NCI-H510A treated with DMSO at 0.1 percent for 48 hours (cell line): ENCODE results near the gene NQO1.
A peak's percentile ranks its signal among the peaks of the same experiment; 100 is the strongest.
"Not testable (repeated sequence)": the region's sequence is repeated elsewhere in the genome, so short reads cannot be mapped to it uniquely, and the experiment has no call there.

ENCODE experiments used
- DNase-seq: peaks from one replicate; lab custom pipeline; 2025; lab: John Stamatoyannopoulos, UW

Gene NQO1

DNA sequence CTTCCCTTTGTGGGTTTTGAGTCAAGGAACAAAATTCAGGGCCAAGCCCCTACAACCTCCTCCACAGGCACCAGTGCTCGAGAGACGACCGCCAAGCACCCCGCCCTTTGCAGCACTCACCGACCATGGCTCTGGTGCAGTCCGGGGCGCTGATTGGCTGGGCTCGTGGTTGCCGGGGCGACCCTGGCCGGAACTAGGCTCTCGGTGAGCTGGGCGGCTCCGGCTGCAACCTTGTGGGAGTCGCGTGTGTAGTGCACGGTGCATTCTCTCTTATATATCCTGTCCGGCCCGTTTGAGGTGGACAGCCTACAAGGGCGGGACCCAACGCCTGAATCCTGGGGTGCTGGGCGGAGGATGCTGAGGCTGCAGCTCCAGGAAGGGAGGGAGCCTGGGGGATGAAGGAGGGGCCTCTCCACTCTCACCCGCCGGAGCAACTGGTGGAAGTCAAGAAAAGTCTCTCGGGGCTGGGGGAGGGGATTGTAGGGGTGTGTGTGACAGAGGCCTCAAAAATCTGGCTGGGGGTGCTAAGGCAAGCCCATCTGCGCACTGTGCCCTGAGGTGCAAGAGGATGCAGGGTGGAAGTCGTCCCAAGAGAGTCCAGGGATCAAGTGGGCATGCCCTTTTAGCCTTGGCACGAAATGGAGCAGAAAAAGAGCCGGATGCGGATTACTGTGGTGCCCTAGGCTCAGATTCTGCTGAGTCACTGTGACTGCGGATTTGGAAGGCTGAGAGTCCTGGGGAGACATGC lies at the start of gene NQO1:
NQO1 (minus strand) TSS at position 248 of the 748 bp plus-strand sequence; CDS start at position 127, 121 bp downstream.
- peak; percentile 92 for DNase-seq

DNA sequence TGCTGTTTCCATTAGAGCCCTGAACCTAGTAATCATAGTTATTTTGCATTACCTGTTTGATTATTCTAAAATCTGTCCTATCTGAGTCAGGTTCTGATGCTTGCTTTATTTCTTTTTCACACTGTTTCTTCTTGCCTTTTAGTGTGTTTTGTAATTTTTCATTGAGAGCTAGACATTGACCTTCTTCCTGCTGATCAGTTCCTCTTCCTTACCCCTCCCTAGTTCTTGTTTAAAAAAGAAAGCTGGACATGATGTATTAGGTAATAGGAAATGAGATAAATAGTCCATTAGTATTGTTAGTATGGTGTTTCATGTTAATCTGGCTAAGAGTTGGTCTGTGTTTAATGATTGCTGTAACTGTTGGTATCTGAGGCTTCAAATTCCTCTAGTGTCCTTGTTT lies 49.2 kb upstream of the NQO1 start:
- DNase-seq: no peak

DNA sequence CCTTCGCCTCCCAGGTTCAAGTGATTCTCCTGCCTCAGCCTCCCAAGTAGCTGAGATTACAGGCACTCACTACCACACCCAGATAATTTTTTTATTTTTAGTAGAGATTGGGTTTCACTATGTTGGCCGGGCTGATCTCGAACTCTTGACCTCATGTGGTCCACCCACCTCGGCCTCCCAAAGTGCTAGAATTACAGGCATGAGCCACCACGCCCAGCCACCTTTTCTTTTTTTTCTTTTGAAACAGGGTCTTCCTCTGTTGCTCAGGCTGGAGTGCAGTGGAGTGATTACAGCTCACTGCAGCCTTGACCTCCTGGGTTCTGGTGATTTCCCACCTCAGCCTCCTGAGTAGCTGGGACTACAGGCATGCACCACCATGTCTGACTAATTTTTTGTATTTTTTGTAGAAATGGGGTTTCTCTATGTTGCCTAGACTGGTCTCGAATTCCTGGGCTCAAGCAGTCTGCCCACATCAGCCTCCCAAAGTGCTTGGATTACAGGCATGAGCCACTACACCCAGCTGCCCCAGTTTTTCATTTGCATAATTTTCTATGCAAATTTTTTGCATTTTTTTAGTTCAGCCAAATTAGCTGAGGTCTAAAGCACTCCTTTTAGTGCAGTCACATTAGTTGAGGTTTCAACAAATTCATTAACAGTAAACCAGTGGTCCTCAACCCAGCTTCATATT lies 47.0 kb upstream of the NQO1 start:
- no peak for DNase-seq

DNA sequence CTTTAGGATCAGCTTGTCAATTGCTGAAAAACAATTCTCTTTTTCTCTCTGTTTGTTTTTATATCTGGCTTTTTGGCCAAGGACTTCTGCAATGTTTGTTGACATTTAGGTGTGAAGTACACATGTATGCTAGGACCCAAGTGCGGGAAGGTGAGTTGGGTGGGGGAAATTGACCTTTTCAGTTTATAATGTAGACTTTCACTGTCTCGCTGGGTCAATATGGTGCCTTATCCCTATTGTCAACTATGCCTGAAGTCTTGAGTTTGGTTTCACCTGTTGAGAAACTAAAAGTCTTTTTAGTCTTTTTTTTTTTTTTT lies 45.2 kb upstream of the NQO1 start:
- no peak for DNase-seq

DNA sequence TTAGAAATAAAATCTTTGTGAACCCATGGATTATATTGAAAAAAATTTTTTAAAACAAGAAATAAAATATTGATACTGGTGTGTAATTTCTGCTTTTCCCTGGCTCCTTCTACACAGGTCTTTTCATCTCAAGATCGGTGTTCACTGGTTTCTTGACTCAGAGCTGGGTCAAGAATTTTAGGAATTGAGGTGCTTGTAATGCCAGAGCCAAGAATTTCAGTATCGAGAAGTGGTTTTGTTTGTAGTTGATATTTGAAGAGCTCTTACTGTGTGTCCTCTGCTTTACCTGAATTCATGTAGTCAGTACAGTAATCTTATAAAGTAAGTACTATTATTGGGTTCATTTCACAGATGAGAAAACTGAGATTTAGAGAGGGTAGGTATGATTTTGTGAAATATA lies 43.0 kb upstream of the NQO1 start:
- DNase-seq: no peak

DNA sequence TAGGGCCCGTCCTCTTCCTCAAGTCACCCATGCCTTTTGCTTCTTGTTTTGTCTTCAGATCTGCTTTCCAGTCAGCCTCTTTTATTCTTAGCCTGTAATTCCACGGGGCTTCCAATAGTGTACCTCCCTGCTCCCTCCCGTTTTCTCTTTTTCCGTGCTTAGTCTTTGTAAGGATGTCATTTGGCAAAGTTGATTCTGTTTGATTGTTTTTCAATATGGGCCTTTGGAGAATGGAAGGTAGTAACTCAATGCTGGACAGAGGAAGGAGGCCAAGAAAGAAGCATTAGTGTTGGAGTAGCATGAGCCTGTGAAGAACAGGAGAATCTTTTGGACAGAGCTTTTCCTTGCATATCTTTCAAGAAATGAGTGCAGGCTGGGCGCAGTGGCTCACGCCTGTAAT lies 42.3 kb upstream of the NQO1 start:
- DNase-seq: no peak

DNA sequence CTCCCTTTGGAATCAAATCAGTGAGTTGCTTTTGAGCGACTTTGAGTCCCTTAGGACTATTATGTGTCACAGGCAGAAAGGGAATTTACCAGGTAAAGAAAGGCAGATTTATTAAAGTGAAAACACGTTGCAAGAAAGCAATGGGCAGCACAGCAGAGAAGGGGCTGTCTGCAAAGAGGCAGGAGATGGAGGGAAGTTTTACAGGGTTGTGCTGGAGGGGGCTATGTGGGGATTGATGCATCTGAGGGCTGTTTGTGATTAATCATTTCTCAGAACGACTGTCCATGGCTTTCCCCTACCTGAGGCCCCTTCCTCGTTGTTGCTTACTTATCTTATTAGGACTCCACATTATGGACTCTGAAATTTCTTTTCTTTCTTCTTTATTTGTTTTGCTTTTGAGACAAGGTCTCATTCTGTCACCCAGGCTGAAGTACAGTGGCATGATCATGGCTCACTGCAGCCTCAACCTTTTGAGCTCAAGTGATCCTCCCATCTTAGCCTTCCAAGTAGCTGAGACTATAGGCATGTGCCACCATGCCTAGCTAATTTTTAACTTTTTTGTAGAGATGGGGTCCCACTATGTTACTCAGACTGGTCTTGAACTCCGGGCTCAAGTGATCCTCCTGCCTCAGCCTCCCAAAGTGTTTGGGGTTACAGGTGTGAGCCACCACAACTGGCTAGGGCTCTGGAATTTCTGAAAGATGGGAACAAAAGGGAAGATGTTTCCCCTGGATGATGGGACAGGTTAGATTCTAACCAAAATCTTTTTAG lies 41.3 kb upstream of the NQO1 start:
- no peak for DNase-seq

DNA sequence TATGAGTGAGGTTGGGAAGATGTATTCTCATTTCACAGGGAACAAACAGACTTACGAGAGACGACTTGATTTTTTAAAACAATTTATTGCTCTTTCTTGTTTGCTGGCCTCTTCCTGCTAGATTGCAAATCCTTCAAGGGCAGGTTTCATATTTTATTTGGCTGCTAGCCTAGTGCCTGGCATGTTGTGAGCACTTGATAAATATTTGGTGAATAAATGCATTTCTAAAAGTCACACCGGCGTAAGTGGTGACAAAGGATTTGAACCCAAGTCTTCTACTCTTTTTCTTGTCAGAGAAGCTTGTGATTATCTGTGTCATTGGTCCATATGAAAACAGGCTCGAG lies 37.2 kb upstream of the NQO1 start:
- no peak for DNase-seq

DNA sequence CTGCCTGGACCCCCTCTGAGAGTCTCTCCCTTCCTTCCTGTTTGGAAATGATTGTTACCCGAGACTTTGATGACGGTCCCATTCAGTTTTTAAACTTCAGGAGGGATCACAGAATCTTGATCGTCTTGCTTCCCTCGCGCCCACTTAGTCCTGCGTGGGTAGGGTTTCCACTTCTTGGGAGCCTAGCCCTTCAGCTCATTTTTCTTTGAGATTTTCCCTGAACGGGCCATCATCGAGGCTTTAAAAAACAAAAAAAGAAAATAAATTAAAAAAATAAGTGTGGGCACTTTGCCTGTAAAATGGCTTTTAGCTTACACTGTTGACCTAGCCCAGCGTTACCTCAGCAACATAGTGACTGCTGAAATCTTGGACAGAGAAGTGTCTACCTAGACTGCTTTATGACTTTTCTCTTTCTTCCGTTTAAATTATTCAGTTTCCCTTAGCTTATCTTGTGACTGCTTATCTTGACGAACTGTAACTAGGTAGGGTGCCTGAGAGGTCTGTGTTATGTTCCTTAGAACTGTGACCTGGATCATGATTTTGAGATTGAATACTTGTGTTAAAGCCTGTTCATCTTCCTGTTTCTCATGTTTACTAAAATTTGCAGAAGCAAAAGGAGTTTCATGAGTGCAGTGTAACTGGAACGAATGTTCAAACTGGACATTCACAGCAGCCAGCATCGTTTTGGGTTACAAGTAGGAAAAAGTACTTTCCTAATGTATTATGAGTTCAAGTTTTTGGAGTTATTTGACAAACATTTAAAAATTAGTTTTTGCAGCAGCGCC lies 36.6 kb upstream of the NQO1 start:
- DNase-seq: peak; percentile 9

DNA sequence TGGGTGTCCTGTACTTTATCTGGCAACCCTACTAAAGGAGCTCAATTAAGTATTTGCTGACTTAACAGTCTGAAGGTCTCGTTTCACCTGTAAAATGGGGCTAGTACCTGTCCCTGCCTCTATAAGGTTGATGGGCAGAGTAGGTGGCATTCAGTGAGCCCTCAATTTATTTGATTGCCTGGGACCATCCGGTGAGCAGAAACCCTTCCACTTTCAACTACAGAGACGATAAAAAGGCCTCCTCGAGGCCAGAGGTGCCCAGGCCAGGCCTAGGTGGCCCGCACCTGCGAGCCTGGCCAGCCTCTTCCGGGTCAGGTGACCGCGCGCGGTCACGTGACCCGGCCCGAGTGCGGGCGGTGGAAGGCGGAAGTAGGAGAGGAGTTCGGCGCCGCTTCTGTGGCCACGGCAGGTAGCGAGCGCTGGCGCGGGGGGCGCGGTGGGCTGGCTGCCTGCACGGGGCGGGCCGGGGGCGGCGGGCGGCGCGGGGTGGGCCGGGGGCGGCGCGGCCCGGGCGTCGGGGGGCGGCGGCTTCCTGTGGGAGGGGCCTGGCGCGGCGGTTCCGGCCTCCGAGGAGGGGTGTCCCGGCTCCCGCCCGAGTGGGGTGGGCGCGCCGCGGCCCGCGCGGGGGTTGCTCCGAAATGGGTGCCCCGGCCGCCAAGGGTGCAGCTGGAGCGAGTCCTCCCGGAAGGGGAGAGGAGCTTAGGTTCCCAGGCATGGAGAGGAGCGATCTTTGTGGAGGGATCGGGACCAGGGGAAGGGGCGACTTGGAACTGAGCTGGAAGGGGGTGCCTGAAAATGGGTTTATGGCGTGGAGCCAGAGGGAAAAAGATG lies 35.8 kb upstream of the NQO1 start, which contains the start of gene WWP2:
WWP2 (plus strand) TSS at position 350 of the 831 bp plus-strand sequence. CDS start 24,679 bp downstream, outside the sequence.
- peak; percentile 68 for DNase-seq

DNA sequence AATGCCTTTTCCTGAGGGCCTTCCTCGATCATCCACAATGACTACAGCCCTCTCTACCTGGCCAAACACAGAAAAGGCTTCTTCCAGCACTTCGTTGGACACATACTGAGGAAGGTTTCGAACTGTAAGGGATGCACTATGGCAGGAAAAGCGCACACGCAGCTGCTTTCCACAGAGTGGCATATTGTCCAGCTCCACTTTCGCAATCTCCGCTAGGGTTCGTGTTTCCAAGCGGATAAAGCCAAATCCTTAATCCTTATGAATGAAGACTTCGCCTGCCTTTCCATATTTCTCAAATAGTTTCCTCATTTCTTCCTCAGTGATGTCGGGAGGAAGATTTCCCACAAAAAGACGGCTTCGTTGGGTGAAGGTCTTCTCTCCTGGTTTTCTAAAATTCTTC lies 31.0 kb upstream of the NQO1 start:
- not testable (repeated sequence) for DNase-seq

DNA sequence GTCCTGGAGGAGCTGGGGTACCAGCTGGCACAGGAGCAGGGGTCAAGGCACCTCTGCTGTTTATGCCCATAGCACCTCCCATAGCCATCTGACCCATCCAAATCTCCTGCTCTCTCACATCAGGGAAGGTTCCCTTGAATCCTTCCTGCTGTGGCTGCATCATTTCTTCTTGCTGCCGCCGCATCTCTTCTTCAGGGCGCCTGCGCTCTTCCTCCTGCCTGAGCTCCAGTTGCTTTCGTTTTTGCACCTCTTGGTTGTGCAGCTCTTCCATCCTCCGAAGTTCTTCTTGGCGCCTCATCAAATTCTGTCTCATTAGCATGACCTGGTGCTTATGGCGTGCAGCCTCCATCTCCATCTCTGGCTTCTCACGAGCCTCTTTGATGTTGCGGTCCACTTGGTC lies 30.3 kb upstream of the NQO1 start:
- DNase-seq: no peak

DNA sequence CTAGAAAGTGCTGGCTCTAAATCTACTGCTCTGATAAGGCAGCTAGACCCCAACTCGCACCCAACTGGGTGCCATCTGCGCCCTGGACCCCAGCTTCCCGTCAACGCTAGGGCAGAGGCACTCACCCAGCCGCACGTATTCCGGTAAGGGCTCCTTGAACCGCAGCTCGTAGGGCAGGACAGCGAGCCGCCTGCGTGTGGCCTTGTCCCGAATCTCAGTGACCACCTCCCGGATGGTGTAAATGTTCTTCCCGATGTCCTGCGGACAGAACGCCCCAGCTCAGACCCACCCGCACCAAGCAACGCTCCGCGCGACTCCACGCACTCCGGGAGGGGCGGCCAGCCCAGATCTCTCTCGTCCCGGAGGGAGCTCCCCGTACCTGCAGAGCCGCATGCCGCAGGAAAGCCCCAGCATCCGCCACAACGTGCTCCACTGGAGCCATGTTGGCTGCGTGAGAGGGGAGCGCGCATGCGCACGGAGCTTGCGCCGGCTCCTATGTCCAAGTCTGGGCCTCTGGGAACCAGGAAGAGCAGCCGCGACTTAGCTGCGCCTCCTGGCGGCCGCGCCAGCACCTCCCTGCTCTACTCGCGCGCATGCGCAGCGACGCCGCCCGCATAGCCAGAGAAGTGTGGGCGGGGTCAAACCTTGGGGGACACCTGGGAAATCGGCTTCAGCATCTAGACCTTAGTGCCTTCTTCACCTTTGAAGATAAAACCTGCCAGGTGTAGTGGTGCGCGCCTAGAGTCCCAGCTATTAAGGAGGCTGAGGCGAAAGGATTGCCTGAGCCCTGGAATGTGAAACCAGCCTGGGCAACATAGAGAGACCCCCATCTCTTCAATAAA lies 28.3 kb upstream of the NQO1 start, which contains the start of gene NOB1:
NOB1 (minus strand) TSS at position 458 of the 842 bp plus-strand sequence; CDS start at position 442, 16 bp downstream.
- DNase-seq: peak; percentile 96

DNA sequence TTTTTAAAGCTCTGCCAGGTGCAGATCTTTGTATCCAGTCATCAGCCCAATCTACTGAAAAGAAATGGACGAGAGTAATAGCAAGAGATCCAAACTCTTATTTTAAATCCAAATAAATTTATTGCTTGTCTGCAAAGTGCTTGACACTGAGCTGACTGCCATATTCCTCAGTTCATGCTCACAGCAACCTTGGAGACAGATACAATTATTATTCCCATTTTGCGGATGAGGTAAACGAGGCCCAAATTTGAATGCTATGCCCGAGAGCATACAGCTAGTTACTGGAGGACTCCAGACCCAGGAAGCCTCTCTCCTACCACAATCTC lies 27.7 kb upstream of the NQO1 start:
- DNase-seq: no peak

DNA sequence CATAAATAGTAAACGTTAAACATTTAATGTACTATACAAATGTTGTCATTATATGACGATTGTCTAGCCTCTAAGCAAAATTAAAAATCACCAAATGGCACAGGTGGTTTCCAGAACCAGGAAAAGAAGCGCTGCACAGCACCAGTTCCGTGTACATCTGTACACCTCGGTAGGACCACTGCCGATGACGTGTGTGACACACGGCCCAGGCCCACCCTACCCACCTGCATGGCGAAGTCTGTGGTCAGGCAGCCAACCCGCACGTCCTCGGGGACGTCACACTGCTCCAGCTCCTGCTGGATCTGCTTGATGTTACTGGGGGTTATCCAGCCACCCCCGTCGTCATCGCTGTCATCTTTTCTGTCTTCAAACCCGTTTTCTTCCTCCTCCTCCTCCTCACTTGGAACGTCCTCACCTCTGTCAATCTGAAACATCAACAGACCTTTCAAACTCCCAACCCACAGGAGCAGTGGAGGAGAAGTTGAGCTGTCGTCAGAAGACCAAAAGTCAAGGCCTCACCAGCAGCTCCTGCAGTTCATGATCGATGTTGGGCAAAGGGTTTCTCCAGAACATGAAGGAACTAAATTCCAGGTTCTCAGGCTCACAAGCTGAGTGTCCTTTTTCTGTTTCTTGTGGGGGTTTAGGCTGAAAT lies 22.5 kb upstream of the NQO1 start:
- no peak for DNase-seq

DNA sequence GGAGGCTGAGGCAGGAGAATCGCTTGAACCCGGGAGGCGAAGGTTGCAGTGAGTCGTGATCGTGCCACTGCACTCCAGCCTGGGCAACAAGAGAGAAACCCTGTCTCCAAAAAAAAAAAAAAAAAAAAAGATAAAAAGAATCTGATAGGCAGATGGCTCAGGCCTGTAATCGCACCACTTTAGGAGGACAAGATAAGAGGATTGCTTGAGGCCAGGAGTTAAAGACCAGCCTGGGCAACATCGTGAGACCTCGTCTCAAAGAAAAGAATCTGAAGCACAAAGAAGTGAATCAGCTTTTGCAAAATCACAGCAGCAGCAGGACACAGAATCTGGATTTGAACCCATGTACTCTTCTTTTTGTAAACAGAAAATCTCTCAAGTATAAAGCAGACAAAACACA lies 20.8 kb upstream of the NQO1 start:
- DNase-seq: no peak

DNA sequence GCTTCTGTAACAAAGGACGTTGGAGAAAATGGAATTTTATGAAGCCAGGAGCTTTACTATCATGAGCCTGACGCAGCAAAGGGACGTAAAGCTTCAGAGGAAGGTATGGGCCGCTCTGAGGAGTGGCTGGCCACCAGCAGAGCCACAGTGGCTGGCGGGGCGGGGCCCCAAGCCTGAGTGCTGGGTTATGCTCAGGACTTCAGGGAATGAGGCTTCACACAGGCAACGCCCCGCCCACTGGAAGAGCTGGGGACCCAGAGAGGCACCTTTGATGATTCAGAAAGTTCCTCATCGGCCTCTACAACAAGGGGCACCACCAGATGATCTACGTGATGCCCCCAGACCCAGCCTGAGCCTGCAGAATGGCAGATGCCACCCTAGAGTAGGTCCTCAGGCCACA lies 19.6 kb upstream of the NQO1 start:
- DNase-seq: no peak

DNA sequence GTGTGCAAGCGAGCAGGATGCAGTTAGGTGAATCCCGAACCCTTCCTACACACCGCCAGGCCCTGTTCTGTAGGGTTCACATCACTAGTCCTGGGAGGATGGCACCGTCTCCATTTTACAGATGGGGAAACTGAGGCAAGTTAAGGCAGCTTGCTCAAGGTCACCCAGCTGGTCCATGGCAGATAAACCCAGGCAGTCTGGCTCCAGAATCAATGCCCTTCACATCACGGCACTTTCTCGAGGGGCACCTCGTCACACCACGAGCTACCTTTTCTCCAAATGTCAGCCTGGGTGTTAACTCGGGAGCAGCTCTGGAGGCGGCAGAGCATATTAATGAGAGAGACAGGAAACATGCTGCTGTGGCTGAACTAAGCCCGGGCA lies 18.9 kb upstream of the NQO1 start:
- DNase-seq: no peak

DNA sequence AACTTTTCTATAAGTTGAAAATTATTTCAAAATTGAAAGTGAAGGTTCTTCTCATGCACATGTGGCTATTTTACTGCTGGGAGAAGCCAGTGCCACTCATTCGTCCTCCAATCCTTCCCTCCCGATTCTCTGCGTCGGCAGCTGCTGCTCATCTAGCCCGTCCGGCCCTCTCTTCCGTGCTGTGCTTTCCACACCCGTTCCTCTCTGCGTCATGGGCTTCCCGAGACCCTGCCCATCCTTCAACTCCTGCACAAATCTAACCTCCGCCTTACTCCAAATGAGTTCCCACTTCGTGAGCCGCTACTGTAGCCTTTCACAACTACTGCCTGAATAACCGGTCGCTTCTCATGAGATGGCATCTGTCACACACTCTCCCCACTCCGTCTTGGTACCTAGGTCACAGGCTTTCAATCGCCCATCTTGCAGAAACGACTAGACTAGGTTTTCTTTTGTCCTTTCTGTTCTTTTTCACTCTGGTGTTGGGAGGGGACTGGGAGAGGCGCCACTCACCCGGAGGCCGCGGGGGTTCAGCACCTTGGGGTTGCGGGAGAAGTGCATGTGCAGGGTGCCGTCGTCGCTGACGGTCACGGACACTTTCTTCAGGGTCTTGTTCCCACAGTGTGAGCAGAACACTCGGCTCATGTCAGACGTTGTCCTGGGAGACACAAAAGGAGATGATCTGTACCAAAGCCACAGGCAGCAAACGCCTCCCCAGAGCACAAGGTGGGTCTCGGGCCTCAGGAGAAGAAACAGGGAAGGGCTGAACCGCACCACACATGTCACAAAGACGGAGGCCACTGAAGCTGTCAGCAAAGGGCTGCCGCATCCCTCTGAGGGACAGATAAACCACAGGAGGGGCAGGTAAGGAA lies 18.2 kb upstream of the NQO1 start:
- no peak for DNase-seq
